Measurements from ENCODE around the gene STT3B.

GRCh38 chr3:31664031-31664430 is 131.3 kb downstream of the STT3B start:
- TF ChIP-seq CTCF (IDR thresholded peaks at IDR 0.05 in 8 of 11, conservative IDR thresholded peaks at IDR 0.05 in 3 of 11) (no peak), POLR2AphosphoS5 (IDR thresholded peaks at IDR 0.05) (peak in 1 of 3 donors; percentile 24)

Data from spleen (tissue), 7 donors.